ENCODE data around the gene PLPPR1. TPM values are rescaled to one million over a fixed set of nuclear protein-coding genes. Genes with fewer than 3 reads are reported as not detected.

The PLPPR1 gene
- total and polyA plus RNA-seq, 2 experiments from 2014 or later = 1.3 to 3.7 TPM

GRCh38 chr9:101068696-101069095, 40.2 kb downstream of the PLPPR1 start:
- Histone ChIP-seq H3K27me3 (ENCODE audit: insufficient read depth) (no peaks in the 10 kb centered on the region), H3K4me1 (ENCODE audit: insufficient read depth) (peaks cover 27% of the 10 kb centered on the region), H3K9me2 (ENCODE audit: insufficient read depth) (no peaks in the 10 kb centered on the region), H3K27ac (ENCODE audit: low read depth) (no peak overlapping the region), H4K20me1 (replicated peaks; ENCODE audit: insufficient read depth) (no peaks in the 10 kb centered on the region), H3K36me3 (ENCODE audit: insufficient read depth) (no peaks in the 10 kb centered on the region), H2AFZ (no peak overlapping the region), H3K4me3 (no peak overlapping the region), H3K79me2 (replicated peaks; ENCODE audit: insufficient read depth) (no peaks in the 10 kb centered on the region), H3F3A (replicated peaks; ENCODE audit: low read depth) (no peaks in the 10 kb centered on the region), H3K4me2 (no peak overlapping the region)
- no peak overlapping the region for H3K4me3 Mint-ChIP-seq
- no peaks in the 10 kb centered on the region for H3K36me3 Mint-ChIP-seq (ENCODE audit: low read depth)
- no peak overlapping the region for H3K27ac Mint-ChIP-seq
- no peaks in the 10 kb centered on the region for H3K27me3 Mint-ChIP-seq (ENCODE audit: insufficient read depth, low read depth, poor library complexity)
- TF ChIP-seq ZNF114 (CRISPR knock-in tag; IDR thresholded peaks at IDR 0.05) = no peak
- TF ChIP-seq ETS1 (IDR thresholded peaks at IDR 0.05) = no peak
- no peak for TF ChIP-seq ZNF462 (CRISPR knock-in tag; IDR thresholded peaks at IDR 0.05)
- TF ChIP-seq ZNF331 (CRISPR knock-in tag; IDR thresholded peaks at IDR 0.05; ENCODE audit: low read depth) = no peak
- no peak for TF ChIP-seq POLR2AphosphoS5 (IDR thresholded peaks at IDR 0.05; ENCODE audit: low read depth)
- TF ChIP-seq EZH2 (IDR thresholded peaks at IDR 0.05; ENCODE audit: low read depth, unreplicated experiment) = no peak
- no peak for TF ChIP-seq CREB1 (CRISPR knock-in tag; IDR thresholded peaks at IDR 0.05; ENCODE audit: low read depth)
- TF ChIP-seq JUNB (IDR thresholded peaks at IDR 0.05; ENCODE audit: unreplicated experiment) = no peak
- TF ChIP-seq NANOG (IDR thresholded peaks at IDR 0.05; ENCODE audit: borderline replicate concordance) = no peak
- TF ChIP-seq EZH2phosphoT487 (IDR thresholded peaks at IDR 0.05; ENCODE audit: unreplicated experiment) = no peak
- TF ChIP-seq CTCF (conservative IDR thresholded peaks at IDR 0.05; ENCODE audit: low read depth in 2 of 2) = no peak
- no peak for TF ChIP-seq STAT1 (IDR thresholded peaks at IDR 0.05; ENCODE audit: unreplicated experiment)
- no peak for TF ChIP-seq REST (IDR thresholded peaks at IDR 0.05; ENCODE audit: unreplicated experiment)
- DNase-seq (ENCODE audit: low spot score) (no peak), ATAC-seq (no peak)
- no peaks in the 10 kb centered on the region for H3K9me3 Mint-ChIP-seq
- peaks cover 40% of the 10 kb centered on the region for H3K4me1 Mint-ChIP-seq

All from GM23338 (cell line).